Osteocyte (in vitro differentiated cells): ENCODE data around the gene CSMD2. TPM values are rescaled to one million over a fixed set of nuclear protein-coding genes. Genes with fewer than 3 reads are reported as not detected.

Experiments used
- DNase-seq: peaks from one replicate; pipeline ENCODE4 v3.0.0; 2021; ENCODE audit warnings: mixed read lengths; ENCODE audit not compliant: unreplicated experiment; ENCODE audit errors: extremely low spot score
- H3K27ac Mint-ChIP-seq: one replicate; pipeline ENCODE4 v1.8.0; 2021; ENCODE audit warnings: mild to moderate bottlenecking, mixed read lengths; ENCODE audit not compliant: unreplicated experiment
- H3K27me3 Mint-ChIP-seq: one replicate; pipeline ENCODE4 v1.8.0; 2021; ENCODE audit warnings: mixed read lengths; ENCODE audit not compliant: unreplicated experiment
- H3K36me3 Mint-ChIP-seq: one replicate; pipeline ENCODE4 v1.8.0; 2021; ENCODE audit warnings: mixed read lengths; ENCODE audit not compliant: unreplicated experiment
- H3K4me1 Mint-ChIP-seq: one replicate; pipeline ENCODE4 v1.8.0; 2021; ENCODE audit warnings: mixed read lengths; ENCODE audit not compliant: unreplicated experiment
- H3K4me3 Mint-ChIP-seq: one replicate; pipeline ENCODE4 v1.8.0; 2021; ENCODE audit warnings: mild to moderate bottlenecking, moderate library complexity, mixed read lengths; ENCODE audit not compliant: unreplicated experiment
- H3K9me3 Mint-ChIP-seq: one replicate; pipeline ENCODE4 v1.8.0; 2021; ENCODE audit warnings: mixed read lengths; ENCODE audit not compliant: unreplicated experiment
- total RNA-seq: library from RNA; stranded (reverse); gene quantifications from 2 replicates; pipeline ENCODE4 v1.2.1, GENCODE V29; 2021
- TF ChIP-seq, protein P1 (sequence below): fragments of 200-600 bp; sonication (generic); IDR thresholded peaks from 2 replicates; pipeline ENCODE4 v1.5.0; 2021; ENCODE audit warnings: antibody characterized with exemption, mild to moderate bottlenecking, moderate library complexity

CSMD2 gene
- total RNA-seq, 1 donor from 2014 or later: not detected

DNA sequence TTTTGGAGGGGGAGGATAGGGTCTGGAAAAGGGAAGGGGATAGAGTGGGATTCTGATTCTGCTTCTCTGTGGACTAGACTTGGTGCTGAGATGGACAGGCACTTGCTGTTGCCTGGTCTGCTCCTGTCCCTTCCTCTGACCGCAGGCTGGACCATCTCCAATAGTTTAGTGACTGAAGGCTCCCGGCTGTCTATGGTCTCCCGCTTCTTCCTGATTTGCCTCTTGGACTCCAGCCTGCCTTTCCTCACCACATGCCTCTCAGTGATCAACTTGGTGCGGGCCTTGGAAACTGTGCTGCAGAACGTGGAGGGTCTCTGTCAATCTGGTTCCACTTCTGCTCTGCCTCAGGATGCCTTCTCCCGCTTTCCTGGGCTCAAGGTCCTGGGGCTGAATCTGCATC is 698.9 kb downstream of the CSMD2 start:
- H3K27ac Mint-ChIP-seq: no peak overlapping the region
- no peaks in the 10 kb centered on the region for H3K27me3 Mint-ChIP-seq
- no peak overlapping the region for H3K4me3 Mint-ChIP-seq
- peaks cover 22% of the 10 kb centered on the region for H3K4me1 Mint-ChIP-seq
- no peaks in the 10 kb centered on the region for H3K9me3 Mint-ChIP-seq
- DNase-seq: no peak
- no peaks in the 10 kb centered on the region for H3K36me3 Mint-ChIP-seq
- TF ChIP-seq, protein P1, sequence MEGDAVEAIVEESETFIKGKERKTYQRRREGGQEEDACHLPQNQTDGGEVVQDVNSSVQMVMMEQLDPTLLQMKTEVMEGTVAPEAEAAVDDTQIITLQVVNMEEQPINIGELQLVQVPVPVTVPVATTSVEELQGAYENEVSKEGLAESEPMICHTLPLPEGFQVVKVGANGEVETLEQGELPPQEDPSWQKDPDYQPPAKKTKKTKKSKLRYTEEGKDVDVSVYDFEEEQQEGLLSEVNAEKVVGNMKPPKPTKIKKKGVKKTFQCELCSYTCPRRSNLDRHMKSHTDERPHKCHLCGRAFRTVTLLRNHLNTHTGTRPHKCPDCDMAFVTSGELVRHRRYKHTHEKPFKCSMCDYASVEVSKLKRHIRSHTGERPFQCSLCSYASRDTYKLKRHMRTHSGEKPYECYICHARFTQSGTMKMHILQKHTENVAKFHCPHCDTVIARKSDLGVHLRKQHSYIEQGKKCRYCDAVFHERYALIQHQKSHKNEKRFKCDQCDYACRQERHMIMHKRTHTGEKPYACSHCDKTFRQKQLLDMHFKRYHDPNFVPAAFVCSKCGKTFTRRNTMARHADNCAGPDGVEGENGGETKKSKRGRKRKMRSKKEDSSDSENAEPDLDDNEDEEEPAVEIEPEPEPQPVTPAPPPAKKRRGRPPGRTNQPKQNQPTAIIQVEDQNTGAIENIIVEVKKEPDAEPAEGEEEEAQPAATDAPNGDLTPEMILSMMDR: no peak

DNA sequence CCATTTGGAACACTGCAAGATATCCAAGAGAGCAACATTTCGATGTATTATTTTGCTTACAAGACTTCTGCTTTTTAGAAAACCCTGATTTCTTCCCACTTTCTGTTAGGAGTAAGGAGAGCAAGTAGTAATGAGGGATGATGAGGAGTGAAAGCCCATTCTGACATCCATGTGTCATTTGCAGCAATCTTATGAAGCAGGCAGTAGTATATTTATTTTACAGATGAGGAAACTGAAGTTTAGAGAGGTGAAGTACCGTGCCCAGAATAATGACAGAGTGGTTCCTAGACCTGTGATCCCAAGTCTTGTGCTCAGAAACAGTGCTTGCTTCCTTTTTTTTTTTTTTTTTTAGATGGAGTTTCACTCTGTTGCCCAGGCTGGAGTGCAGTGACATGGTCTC is 699.7 kb downstream of the CSMD2 start:
- Mint-ChIP-seq H3K9me3 (no peaks in the 10 kb centered on the region), H3K27me3 (no peaks in the 10 kb centered on the region), H3K4me1 (peaks cover 25% of the 10 kb centered on the region), H3K36me3 (no peaks in the 10 kb centered on the region), H3K4me3 (no peak overlapping the region), H3K27ac (no peak overlapping the region)
- no peak for DNase-seq
- TF ChIP-seq, protein P1: no peak

DNA sequence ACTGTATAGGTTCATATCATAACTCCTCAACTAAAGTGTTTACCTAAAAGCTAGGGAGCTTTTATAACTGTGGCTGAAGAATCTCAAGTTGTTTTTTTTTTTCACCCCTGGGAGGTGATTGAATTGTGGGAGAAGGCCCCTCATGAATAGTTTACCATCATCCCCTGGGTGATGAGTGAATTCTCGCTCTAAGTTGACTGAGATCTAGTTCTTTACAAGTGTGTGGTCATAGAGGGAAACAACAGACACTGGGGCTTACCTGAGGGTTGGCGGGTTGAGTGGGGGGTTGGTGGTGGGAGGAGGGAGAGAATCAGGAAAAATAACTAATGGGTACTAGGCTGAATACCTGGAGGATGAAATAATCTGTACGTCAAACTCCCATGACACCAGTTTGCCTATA is 700.5 kb downstream of the CSMD2 start:
- H3K27me3 Mint-ChIP-seq: no peaks in the 10 kb centered on the region
- no peak overlapping the region for H3K4me3 Mint-ChIP-seq
- no peak overlapping the region for H3K27ac Mint-ChIP-seq
- DNase-seq: no peak
- H3K36me3 Mint-ChIP-seq: no peaks in the 10 kb centered on the region
- peaks cover 32% of the 10 kb centered on the region for H3K4me1 Mint-ChIP-seq
- TF ChIP-seq, protein P1: no peak
- no peaks in the 10 kb centered on the region for H3K9me3 Mint-ChIP-seq

Other genes with a start within 250 kb of the CSMD2 start
- gene C1orf94, start 11.7 kb upstream of the CSMD2 start, total RNA-seq: not detected in 2 replicates